ENCODE measurements around the gene SPATA32. TPM values are rescaled to one million over a fixed set of nuclear protein-coding genes. Genes with fewer than 3 reads are reported as not detected.

Gene SPATA32
- total RNA-seq, 1 experiment from 2014 or later, result 0.48 TPM

- Histone ChIP-seq H3K9me2 (ENCODE audit: insufficient read depth) (no peaks in the 10 kb centered on the region), H3K27me3 (ENCODE audit: insufficient read depth, low read depth) (no peaks in the 10 kb centered on the region), H3F3A (ENCODE audit: insufficient read depth, low read depth) (peaks cover 39% of the 10 kb centered on the region; the same call in 1 of the 2 replicates), H3K79me2 (ENCODE audit: low read depth) (no peaks in the 10 kb centered on the region), H4K20me1 (ENCODE audit: insufficient read depth) (no peaks in the 10 kb centered on the region), H2AFZ (no peak overlapping the region), H3K36me3 (ENCODE audit: low read depth) (no peaks in the 10 kb centered on the region), H3K4me1 (replicated peaks; ENCODE audit: insufficient read depth) (peaks cover 41% of the 10 kb centered on the region), H3K4me2 (no peak overlapping the region), H3K9me3 (ENCODE audit: insufficient read depth, low read depth) (no peaks in the 10 kb centered on the region), H3K27ac (no peak overlapping the region), H3K4me3 (no peak overlapping the region)
- BruUV-seq (replicated peaks), result no TSS peak
- POLR2A ChIA-PET (ENCODE audit: unreplicated experiment), result no interaction called here
- DNase-seq, result no peak
- CTCF ChIA-PET, result interaction anchor here (5.4 kb wide), 1 partner anchor 98 kb away, joined by 31 read pairs; the partner anchor contains the start of gene ACBD4
- TF ChIP-seq CTCF (conservative IDR thresholded peaks at IDR 0.05) (no peak), EZH2 (IDR thresholded peaks at IDR 0.05; ENCODE audit: low read depth) (no peak)
- intact Hi-C loops (cut with micrococcal nuclease; ENCODE audit: unreplicated experiment), result no loop called here
These were observed 29.1 kb downstream of the SPATA32 start for GRCh38 chr17:45232514-45233422.

GRCh38 chr17:45231481-45232116 lies 30.3 kb downstream of the SPATA32 start:
- peak overlapping the region; percentile 56 for H3K4me2 ChIP-seq
- no peak for DNase-seq
- intact Hi-C loops (cut with micrococcal nuclease; ENCODE audit: unreplicated experiment), result no loop called here

More at GRCh38 chr17:45231481-45232116, 30.3 kb downstream of the SPATA32 start:
- TF ChIP-seq EZH2 (IDR thresholded peaks at IDR 0.05; ENCODE audit: low read depth) (no peak), CTCF (conservative IDR thresholded peaks at IDR 0.05) (peak; percentile 57)
- peaks cover 41% of the 10 kb centered on the region for H3K4me1 ChIP-seq (replicated peaks; ENCODE audit: insufficient read depth)
- H3K9me3 ChIP-seq (ENCODE audit: insufficient read depth, low read depth), result no peaks in the 10 kb centered on the region
- no peaks in the 10 kb centered on the region for H3K9me2 ChIP-seq (ENCODE audit: insufficient read depth)
- BruUV-seq (replicated peaks), result no TSS peak
- peaks cover 39% of the 10 kb centered on the region; the same call in 1 of the 2 replicates for H3F3A ChIP-seq (ENCODE audit: insufficient read depth, low read depth)
- H3K27me3 ChIP-seq (ENCODE audit: insufficient read depth, low read depth), result no peaks in the 10 kb centered on the region
- H4K20me1 ChIP-seq (ENCODE audit: insufficient read depth), result no peaks in the 10 kb centered on the region
- ChIA-PET CTCF (interaction anchor here (0.6 to 5.4 kb wide), 6 partner anchors 9 to 96 kb away, joined by 3 to 31 read pairs (median 10); partner anchors contain the start of gene ACBD4), POLR2A (ENCODE audit: unreplicated experiment) (interaction anchor here (0.5 to 1.0 kb wide), 2 partner anchors 83 to 441 kb away, joined by 3 to 5 read pairs; partner anchors contain the start of gene HEXIM1)
- H3K79me2 ChIP-seq (ENCODE audit: low read depth), result peaks cover 7% of the 10 kb centered on the region; the same call in 1 of the 2 replicates
- H3K36me3 ChIP-seq (ENCODE audit: low read depth), result no peaks in the 10 kb centered on the region
- no peak overlapping the region for H3K4me3 ChIP-seq
- no peak overlapping the region for H2AFZ ChIP-seq
- no peak overlapping the region for H3K27ac ChIP-seq

All from PC-9 (cell line).